ENCODE results near the gene TTC34.

GRCh38 chr1:2811533-2811918, 10.0 kb upstream of the TTC34 start:
- no peak for TF ChIP-seq CTCF (IDR thresholded peaks at IDR 0.05; ENCODE audit: low read length)
- TF ChIP-seq EZH2 (IDR thresholded peaks at IDR 0.05; ENCODE audit: borderline replicate concordance, low read length): no peak
